ENCODE measurements around the gene P2RX5.

Gene P2RX5

DNA sequence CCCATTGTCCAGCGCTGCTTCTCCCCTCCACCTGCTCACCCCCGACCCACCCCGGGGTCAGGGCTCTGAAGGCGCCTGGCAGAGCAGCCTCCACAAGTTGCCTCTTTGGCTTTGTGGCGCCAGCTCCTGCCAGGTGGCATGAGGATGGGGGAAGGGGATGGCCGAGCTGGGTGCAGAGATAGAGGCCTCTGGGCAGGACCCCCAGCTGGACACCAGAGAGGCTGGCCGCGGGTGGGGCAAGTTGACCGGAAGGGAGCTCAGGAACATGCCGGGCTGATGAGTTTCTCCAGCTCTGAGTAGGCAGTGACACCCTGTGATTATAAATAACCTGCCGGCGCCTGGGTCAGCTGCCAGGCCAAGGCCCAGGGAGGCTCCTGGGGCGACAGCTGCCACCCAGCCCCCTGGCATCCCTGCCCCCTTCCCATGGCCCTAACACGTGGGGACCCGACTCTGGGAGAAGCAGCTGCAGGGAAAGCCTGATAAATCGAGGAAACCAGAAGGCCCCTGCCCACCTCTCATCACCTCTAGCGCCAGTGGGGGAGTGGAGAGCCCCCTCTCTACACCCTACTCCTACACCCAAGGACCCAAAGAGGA, 729 bp downstream of the P2RX5 start:
- DNase-seq: no peak
- peaks cover 12% of the 10 kb centered on the region for H3K4me1 ChIP-seq (ENCODE audit: control insufficient read depth, insufficient read depth, low read length, poor library complexity, severe bottlenecking)
- H3K9me3 ChIP-seq (ENCODE audit: control insufficient read depth, low read length): no peaks in the 10 kb centered on the region
- H3K27ac ChIP-seq (ENCODE audit: insufficient read depth, low read length, poor library complexity, severe bottlenecking): peak overlapping the region; percentile 13
- no peaks in the 10 kb centered on the region for H3K27me3 ChIP-seq (replicated peaks; ENCODE audit: control insufficient read depth, insufficient read depth, low read length, poor library complexity, severe bottlenecking)
- peak overlapping the region; percentile 72 for H3K4me3 ChIP-seq (ENCODE audit: insufficient read depth, low read depth, low read length, poor library complexity, severe bottlenecking)
- H3K36me3 ChIP-seq (ENCODE audit: control insufficient read depth, insufficient read depth, low read length): peaks cover 13% of the 10 kb centered on the region

DNA sequence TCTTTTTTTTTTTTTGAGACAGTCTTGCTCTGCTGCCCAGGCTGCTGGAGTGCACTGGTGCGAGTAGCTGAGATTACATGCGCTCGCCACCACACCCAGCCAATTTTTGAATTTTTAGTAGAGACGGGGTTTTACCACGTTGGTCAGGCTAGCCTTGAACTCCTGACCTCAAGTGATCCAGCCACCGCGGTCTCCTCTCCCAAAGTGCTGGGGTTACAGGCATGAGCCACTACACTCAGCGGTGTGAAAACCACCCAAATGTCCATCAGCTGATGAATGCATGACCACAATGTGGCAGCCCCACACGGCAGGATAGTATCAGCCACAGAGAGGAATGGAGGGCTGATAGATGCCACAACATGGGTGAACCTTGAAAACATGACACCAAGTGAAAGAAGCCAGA, 2.1 kb downstream of the P2RX5 start:
- H3K4me1 ChIP-seq (ENCODE audit: control insufficient read depth, insufficient read depth, low read length, poor library complexity, severe bottlenecking): peaks cover 12% of the 10 kb centered on the region
- H3K27ac ChIP-seq (ENCODE audit: insufficient read depth, low read length, poor library complexity, severe bottlenecking): no peak overlapping the region
- no peak for DNase-seq
- no peaks in the 10 kb centered on the region for H3K27me3 ChIP-seq (replicated peaks; ENCODE audit: control insufficient read depth, insufficient read depth, low read length, poor library complexity, severe bottlenecking)
- H3K4me3 ChIP-seq (ENCODE audit: insufficient read depth, low read depth, low read length, poor library complexity, severe bottlenecking): no peak overlapping the region
- H3K36me3 ChIP-seq (ENCODE audit: control insufficient read depth, insufficient read depth, low read length): peaks cover 19% of the 10 kb centered on the region
- H3K9me3 ChIP-seq (ENCODE audit: control insufficient read depth, low read length): no peaks in the 10 kb centered on the region

DNA sequence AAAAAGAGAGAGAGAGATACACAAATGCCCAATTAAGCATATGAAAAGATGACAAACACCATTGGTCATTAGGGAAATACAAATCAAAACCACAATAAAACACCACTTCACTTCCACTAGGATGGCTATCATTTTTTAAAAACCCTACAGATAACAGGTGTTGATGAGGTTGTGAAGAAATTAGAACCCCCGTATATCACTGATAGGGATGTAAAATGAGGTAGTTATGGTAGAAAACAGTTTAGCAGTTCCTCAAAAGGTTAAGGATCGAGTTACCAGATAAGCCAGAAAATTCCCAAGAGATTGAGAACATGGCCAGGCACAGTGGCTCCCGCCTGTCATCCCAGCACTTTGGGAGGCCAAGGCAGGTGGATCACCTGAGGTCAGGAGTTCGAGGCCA, 2.8 kb downstream of the P2RX5 start:
- Histone ChIP-seq H3K27ac (ENCODE audit: insufficient read depth, low read length, poor library complexity, severe bottlenecking) (no peak overlapping the region), H3K4me3 (ENCODE audit: insufficient read depth, low read depth, low read length, poor library complexity, severe bottlenecking) (no peak overlapping the region), H3K4me1 (ENCODE audit: control insufficient read depth, insufficient read depth, low read length, poor library complexity, severe bottlenecking) (peaks cover 12% of the 10 kb centered on the region), H3K27me3 (replicated peaks; ENCODE audit: control insufficient read depth, insufficient read depth, low read length, poor library complexity, severe bottlenecking) (no peaks in the 10 kb centered on the region), H3K36me3 (ENCODE audit: control insufficient read depth, insufficient read depth, low read length) (peaks cover 19% of the 10 kb centered on the region), H3K9me3 (ENCODE audit: control insufficient read depth, low read length) (no peaks in the 10 kb centered on the region)
- no peak for DNase-seq

DNA sequence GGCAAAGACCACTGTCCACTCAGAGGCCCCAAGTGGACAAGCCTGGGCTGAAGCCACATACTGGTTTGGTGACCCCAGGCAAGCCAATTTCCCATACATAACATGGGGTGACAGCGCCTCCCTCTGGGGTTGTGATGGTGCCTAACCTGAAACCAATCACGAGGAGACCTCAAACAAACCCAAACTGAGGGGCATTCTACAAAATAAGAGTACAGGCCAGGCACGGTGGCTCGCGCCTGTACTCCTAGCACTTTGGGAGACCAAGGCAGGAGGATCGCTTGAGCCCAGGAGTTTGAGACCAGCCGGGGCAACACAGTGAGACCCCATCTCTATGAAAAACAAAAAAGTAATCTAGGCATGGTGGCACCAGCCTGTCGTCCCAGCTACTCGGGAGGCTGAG, 3.6 kb downstream of the P2RX5 start:
- peaks cover 19% of the 10 kb centered on the region for H3K36me3 ChIP-seq (ENCODE audit: control insufficient read depth, insufficient read depth, low read length)
- no peaks in the 10 kb centered on the region for H3K27me3 ChIP-seq (replicated peaks; ENCODE audit: control insufficient read depth, insufficient read depth, low read length, poor library complexity, severe bottlenecking)
- peaks cover 12% of the 10 kb centered on the region for H3K4me1 ChIP-seq (ENCODE audit: control insufficient read depth, insufficient read depth, low read length, poor library complexity, severe bottlenecking)
- DNase-seq: no peak
- no peak overlapping the region for H3K27ac ChIP-seq (ENCODE audit: insufficient read depth, low read length, poor library complexity, severe bottlenecking)
- no peaks in the 10 kb centered on the region for H3K9me3 ChIP-seq (ENCODE audit: control insufficient read depth, low read length)
- H3K4me3 ChIP-seq (ENCODE audit: insufficient read depth, low read depth, low read length, poor library complexity, severe bottlenecking): no peak overlapping the region

DNA sequence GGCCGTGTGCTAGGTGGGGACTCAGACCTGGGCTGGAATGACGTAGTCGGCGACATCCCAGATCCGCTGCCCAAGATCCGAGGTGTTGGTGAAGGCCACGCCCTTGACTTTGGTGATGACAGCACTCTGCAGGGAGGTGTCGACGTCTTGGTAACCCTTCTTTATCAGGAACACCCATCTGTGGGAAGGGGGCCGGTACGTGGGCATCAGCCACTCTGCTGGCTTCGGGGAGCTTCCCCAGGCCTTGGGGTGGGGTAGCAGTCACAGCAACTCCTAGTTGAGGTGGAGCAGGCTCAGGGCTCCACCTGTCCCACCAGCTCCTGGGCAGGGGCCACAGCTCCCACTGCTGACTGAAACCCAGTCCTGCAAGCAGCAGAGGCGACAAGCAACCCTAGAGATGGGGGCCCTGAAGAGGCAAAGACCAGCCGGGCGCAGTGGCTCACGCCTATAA, 4.3 kb downstream of the P2RX5 start:
- peaks cover 19% of the 10 kb centered on the region for H3K36me3 ChIP-seq (ENCODE audit: control insufficient read depth, insufficient read depth, low read length)
- no peaks in the 10 kb centered on the region for H3K27me3 ChIP-seq (replicated peaks; ENCODE audit: control insufficient read depth, insufficient read depth, low read length, poor library complexity, severe bottlenecking)
- peaks cover 10% of the 10 kb centered on the region for H3K4me1 ChIP-seq (ENCODE audit: control insufficient read depth, insufficient read depth, low read length, poor library complexity, severe bottlenecking)
- no peak overlapping the region for H3K4me3 ChIP-seq (ENCODE audit: insufficient read depth, low read depth, low read length, poor library complexity, severe bottlenecking)
- H3K27ac ChIP-seq (ENCODE audit: insufficient read depth, low read length, poor library complexity, severe bottlenecking): no peak overlapping the region
- no peaks in the 10 kb centered on the region for H3K9me3 ChIP-seq (ENCODE audit: control insufficient read depth, low read length)
- DNase-seq: no peak

DNA sequence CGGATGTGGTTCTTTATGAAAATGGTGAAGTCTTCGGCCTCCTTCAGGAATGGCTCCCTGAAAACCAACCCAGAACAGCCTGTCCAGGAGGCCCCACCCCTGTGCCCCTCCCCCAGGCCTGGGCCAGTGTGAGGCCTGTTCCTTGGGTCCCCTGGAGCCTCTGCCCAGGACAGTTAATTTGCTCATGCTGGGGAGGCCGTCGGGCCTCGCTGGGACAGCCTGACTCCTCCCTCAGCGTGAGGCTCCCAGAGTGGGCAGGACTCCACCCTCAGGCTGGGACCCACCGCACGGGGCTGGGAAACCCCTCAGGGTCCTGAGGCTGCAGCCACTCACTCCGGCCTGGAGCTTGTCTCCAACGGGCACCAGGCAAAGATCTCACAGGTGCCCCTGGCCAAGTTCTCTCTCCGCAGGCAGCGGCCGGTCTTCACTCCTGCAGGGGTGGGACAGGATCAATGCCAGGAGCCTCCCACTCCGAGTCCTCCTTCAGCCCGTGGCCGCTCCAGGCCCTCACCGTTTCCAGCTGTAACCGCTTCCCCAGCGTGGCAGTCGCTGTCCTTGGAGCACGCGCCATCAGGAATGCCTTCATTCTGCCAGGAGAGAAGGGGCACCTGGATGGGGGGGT, 5.8 kb downstream of the P2RX5 start:
- Histone ChIP-seq H3K9me3 (ENCODE audit: control insufficient read depth, low read length) (no peaks in the 10 kb centered on the region), H3K4me1 (ENCODE audit: control insufficient read depth, insufficient read depth, low read length, poor library complexity, severe bottlenecking) (peaks cover 6% of the 10 kb centered on the region)

DNA sequence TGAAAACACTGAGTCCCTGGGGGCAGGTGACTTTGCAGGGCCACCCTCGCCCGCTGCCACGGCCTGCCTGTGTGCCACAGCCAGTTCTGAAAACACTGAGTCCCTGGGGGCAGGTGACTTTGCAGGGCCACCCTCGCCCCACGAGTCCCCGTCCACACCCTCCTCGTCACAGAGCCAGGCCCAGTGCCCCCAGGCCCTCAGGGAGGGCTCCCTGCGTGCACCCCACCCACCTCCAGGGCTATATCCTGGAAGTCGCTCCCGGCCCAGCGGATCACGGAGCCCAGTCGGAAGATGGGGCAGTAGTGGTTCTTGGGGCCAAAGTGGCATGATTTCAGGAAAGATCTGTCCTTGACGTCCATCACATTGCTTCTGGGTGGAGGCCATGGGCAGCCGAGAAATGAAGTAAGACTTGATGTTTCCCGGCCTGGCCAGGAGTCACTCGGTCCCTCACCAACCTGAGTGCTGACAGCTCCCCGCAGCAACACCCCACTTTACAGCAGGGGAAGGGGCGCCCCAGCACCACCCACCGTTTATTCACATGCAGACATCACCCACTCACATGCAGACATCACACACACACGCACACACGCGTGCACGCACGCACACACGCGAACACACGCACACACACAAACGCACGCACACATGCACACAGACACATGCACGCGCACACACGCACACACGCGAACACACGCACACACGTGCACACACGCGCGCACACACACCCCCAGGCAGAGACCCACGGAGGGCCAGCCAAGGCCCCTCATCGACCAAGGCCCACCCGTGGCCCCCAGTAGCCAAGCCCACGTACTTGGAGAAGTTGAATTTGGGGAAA, 6.5 kb downstream of the P2RX5 start:
- Histone ChIP-seq H3K4me3 (ENCODE audit: insufficient read depth, low read depth, low read length, poor library complexity, severe bottlenecking) (no peak overlapping the region), H3K4me1 (ENCODE audit: control insufficient read depth, insufficient read depth, low read length, poor library complexity, severe bottlenecking) (no peaks in the 10 kb centered on the region), H3K9me3 (ENCODE audit: control insufficient read depth, low read length) (no peaks in the 10 kb centered on the region), H3K27ac (ENCODE audit: insufficient read depth, low read length, poor library complexity, severe bottlenecking) (no peak overlapping the region), H3K36me3 (ENCODE audit: control insufficient read depth, insufficient read depth, low read length) (peaks cover 19% of the 10 kb centered on the region), H3K27me3 (replicated peaks; ENCODE audit: control insufficient read depth, insufficient read depth, low read length, poor library complexity, severe bottlenecking) (no peaks in the 10 kb centered on the region)
- DNase-seq: no peak

More for the DNA sequence above, 5.8 kb downstream of the P2RX5 start:
- Histone ChIP-seq H3K4me3 (ENCODE audit: insufficient read depth, low read depth, low read length, poor library complexity, severe bottlenecking) (no peak overlapping the region), H3K27me3 (replicated peaks; ENCODE audit: control insufficient read depth, insufficient read depth, low read length, poor library complexity, severe bottlenecking) (no peaks in the 10 kb centered on the region), H3K27ac (ENCODE audit: insufficient read depth, low read length, poor library complexity, severe bottlenecking) (no peak overlapping the region), H3K36me3 (ENCODE audit: control insufficient read depth, insufficient read depth, low read length) (peaks cover 19% of the 10 kb centered on the region)
- DNase-seq: no peak

DNA sequence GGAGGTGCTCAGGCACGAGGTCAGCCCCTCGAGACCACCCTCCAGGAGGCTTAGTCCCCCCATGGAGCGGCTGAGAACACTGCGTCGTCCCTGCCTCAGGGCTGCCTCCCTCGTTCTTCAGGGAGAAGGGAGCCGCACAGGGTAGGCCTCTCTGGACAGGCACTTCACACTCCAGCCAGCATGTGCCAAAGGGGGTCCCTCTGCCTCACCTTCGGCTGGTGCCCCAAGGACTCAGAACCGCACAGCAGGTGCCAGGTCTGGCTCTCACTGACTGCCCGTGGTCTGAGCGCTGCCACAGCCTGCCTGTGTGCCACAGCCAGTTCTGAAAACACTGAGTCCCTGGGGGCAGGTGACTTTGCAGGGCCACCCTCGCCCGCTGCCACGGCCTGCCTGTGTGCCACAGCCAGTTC, 7.1 kb downstream of the P2RX5 start:
- Histone ChIP-seq H3K4me1 (ENCODE audit: control insufficient read depth, insufficient read depth, low read length, poor library complexity, severe bottlenecking) (no peaks in the 10 kb centered on the region), H3K27ac (ENCODE audit: insufficient read depth, low read length, poor library complexity, severe bottlenecking) (no peak overlapping the region), H3K9me3 (ENCODE audit: control insufficient read depth, low read length) (no peaks in the 10 kb centered on the region), H3K36me3 (ENCODE audit: control insufficient read depth, insufficient read depth, low read length) (peaks cover 19% of the 10 kb centered on the region), H3K4me3 (ENCODE audit: insufficient read depth, low read depth, low read length, poor library complexity, severe bottlenecking) (no peak overlapping the region), H3K27me3 (replicated peaks; ENCODE audit: control insufficient read depth, insufficient read depth, low read length, poor library complexity, severe bottlenecking) (no peaks in the 10 kb centered on the region)
- DNase-seq: no peak

DNA sequence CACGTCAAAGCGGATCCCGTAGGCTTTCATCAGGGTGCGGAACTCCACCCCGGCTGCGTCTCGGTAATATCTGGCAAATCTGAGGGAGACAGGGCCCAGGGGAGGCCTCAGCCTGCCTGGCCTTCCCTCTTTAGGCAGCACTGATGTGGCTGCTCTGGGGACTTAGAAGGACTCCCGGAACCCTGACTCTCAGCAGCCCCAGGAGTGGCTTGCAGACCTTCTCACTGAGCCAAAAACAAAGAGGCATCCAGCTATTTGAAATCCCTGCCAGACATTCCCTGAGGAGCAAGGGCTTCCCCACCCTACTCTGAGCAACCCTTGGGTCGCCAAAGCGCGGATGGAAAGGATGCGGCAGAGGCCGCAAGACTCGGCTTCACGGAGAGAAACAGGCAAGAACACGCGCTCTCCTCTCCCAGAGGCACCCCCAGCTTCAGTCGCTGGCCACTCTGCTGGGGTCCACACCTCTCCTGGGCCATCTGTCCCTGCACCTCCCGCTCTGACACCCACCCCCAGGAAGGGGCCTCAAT, 7.9 kb downstream of the P2RX5 start:
- H3K27ac ChIP-seq (ENCODE audit: insufficient read depth, low read length, poor library complexity, severe bottlenecking): no peak overlapping the region
- H3K36me3 ChIP-seq (ENCODE audit: control insufficient read depth, insufficient read depth, low read length): peaks cover 19% of the 10 kb centered on the region
- no peaks in the 10 kb centered on the region for H3K27me3 ChIP-seq (replicated peaks; ENCODE audit: control insufficient read depth, insufficient read depth, low read length, poor library complexity, severe bottlenecking)
- H3K9me3 ChIP-seq (ENCODE audit: control insufficient read depth, low read length): no peaks in the 10 kb centered on the region
- no peak for DNase-seq
- H3K4me1 ChIP-seq (ENCODE audit: control insufficient read depth, insufficient read depth, low read length, poor library complexity, severe bottlenecking): no peaks in the 10 kb centered on the region
- no peak overlapping the region for H3K4me3 ChIP-seq (ENCODE audit: insufficient read depth, low read depth, low read length, poor library complexity, severe bottlenecking)

DNA sequence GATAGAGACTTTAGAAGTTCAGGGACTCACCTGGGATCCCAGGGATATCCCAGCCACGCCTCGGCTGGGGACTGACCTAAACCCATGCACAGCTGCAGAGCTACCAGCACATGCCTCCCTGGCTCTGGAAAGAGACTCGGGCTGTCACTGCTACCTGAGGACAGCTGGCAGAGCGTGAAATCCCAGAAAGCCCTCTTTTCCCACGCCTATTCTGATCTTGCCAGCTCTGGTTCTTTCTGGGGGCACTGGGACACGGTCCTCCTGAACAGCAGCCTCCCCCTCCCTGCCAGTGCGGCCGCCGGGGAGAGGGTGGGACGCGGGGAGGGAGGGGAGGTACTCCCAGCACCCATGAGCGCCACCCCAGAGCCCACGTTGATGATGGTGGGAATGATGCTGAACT, 10.8 kb downstream of the P2RX5 start:
- H3K36me3 ChIP-seq (ENCODE audit: control insufficient read depth, insufficient read depth, low read length): peaks cover 5% of the 10 kb centered on the region
- no peaks in the 10 kb centered on the region for H3K27me3 ChIP-seq (replicated peaks; ENCODE audit: control insufficient read depth, insufficient read depth, low read length, poor library complexity, severe bottlenecking)
- no peak overlapping the region for H3K27ac ChIP-seq (ENCODE audit: insufficient read depth, low read length, poor library complexity, severe bottlenecking)
- DNase-seq: no peak
- H3K9me3 ChIP-seq (ENCODE audit: control insufficient read depth, low read length): no peaks in the 10 kb centered on the region
- no peak overlapping the region for H3K4me3 ChIP-seq (ENCODE audit: insufficient read depth, low read depth, low read length, poor library complexity, severe bottlenecking)
- no peaks in the 10 kb centered on the region for H3K4me1 ChIP-seq (ENCODE audit: control insufficient read depth, insufficient read depth, low read length, poor library complexity, severe bottlenecking)
